ENCODE data around the gene ERICH6B.

DNA sequence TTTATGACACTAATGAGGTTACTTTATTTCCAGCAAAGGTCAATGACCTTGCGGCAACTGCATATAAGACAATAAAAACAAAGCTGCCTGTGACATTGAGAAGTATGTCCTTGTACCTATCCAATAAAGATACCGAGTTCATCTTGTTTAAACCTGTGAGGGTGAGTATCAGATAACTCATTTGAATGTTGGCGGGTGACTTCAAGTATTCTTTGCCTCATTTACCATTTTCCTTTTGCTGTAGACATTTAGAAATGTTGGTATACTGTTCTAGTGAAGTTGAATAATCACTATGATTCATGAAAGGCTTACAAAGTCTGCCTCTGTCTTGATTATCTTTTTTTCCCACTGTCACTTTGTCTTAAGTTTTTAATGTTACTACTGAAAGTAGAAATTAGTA, 85.8 kb downstream of the ERICH6B start:
- TF ChIP-seq CTCF (IDR thresholded peaks at IDR 0.05; ENCODE audit: low read depth, low read length) (no peak), EZH2phosphoT487 (IDR thresholded peaks at IDR 0.05; ENCODE audit: low read depth) (no peak)

Measured in OCI-LY3 (cell line).